Femur (tissue), 1 donor: ENCODE measurements around the gene NLRC5.
"Not testable (repeated sequence)": the region's sequence is repeated elsewhere in the genome, so short reads cannot be mapped to it uniquely, and the experiment has no call there.

ENCODE experiments used
- DNase-seq: peaks from one replicate; pipeline ENCODE4 v3.0.0-alpha.2; 2017

Gene NLRC5

GRCh38 chr16:56982695-56983094, 6.7 kb upstream of the NLRC5 start:
- DNase-seq: no peak

- DNase-seq: no peak
Observed at GRCh38 chr16:56983211-56983751, 6.1 kb upstream of the NLRC5 start.

GRCh38 chr16:56984639-56985038, 4.7 kb upstream of the NLRC5 start:
- DNase-seq: no peak

- peak; percentile 53 for DNase-seq
Observed at GRCh38 chr16:56985288-56985961, 3.9 kb upstream of the NLRC5 start.

DNA sequence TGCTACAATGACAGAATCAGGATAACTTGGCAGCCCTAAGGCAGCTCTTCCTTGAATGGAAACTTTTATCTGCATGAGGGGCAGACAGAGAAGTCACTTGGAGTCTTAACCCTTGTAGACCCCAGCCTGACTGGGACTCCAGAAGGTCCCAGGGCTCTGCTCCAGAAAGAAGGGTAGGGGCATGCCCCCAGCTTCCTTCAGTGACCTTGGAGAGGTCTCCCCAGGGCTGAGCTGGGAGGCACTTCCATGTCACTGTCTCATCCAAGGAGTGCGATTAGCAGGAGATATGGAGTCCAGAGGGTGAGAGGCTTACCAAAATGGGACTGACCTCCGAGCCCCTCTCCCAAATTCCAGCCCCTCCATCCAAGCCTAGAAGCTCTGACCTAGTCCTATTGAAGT, 3.4 kb upstream of the NLRC5 start:
- no peak for DNase-seq

- DNase-seq: no peak
Observed at GRCh38 chr16:56986361-56986760, 3.0 kb upstream of the NLRC5 start.

DNA sequence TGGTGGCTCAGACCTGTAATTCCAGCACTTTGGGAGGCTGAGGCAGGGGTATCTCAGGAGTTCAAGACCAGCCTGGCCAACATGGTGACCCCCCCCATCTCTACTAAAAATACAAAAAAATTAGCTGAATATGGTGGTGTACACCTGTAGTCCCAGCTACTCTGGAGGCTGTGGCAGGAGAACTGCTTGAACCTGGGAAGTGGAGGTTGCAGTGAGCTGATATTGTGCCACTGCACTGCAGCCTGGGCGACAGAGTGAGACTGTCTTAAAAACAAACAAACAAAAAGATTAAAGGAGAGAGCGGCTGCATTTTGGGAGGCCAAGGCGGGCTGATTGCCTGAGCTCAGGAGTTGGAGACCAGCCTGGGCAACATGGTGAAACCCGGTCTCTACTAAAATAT, 2.4 kb upstream of the NLRC5 start:
- DNase-seq: not testable (repeated sequence)

DNA sequence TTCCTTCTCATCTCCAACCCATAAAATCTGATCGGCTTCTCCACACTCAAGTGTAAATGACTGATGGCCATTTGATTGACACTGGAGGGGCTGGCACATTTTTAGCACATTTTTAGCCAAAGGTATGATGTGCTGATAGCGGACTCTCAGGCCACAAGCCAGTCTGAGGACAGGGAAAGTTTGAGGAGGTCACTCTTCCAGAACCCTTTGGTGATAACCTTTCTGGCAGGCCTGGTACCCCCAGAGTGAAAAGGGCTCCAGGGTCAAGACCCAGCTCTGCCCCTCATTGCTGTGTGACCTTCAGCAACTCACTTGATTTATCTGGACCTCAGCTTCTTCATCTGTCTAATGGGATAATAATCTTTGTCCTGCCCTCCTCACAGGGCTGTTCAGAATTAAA, 1.7 kb upstream of the NLRC5 start:
- no peak for DNase-seq

DNA sequence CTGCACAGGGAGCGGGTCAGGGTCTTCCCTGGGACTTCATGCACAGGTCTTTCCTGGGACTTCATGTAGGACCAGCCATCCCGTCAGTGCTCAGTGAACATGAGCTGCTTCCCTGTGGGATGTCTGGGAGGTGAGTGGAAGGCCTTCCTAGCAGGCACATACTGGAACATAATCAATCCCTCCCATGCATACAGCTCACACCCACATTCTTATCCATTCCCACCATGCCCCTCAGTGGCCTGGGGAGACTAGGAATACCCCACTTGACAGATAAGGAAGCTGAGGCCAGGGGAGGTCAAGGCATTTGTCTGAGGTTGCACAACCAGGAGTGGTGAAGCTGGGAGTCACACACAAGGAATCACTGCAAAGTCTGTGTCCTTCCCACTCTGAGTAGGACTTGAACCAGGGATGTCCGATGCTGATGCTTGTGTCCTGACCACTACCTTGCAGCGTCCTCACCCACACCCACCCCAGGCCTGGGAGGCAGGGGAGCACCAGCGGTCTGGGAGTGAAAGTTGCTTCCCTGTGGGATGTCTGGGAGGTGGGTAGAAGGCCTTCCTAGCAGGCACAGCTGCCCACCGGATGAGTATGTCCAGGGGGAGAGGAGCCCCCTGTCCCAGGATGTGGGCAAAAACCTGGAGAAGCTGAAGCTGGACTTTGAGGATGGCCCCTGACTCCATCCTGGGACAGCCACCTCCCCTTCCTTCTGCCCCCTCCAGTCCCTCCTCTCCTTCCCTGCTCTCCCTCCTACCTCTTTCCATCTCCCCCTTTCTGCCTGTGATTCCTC, 1.0 kb upstream of the NLRC5 start:
- no peak for DNase-seq

GRCh38 chr16:56989988-56990387, 631 bp downstream of the NLRC5 start:
- DNase-seq: no peak

- no peak for DNase-seq
Observed at GRCh38 chr16:56990407-56991286, 1.3 kb downstream of the NLRC5 start.

DNA sequence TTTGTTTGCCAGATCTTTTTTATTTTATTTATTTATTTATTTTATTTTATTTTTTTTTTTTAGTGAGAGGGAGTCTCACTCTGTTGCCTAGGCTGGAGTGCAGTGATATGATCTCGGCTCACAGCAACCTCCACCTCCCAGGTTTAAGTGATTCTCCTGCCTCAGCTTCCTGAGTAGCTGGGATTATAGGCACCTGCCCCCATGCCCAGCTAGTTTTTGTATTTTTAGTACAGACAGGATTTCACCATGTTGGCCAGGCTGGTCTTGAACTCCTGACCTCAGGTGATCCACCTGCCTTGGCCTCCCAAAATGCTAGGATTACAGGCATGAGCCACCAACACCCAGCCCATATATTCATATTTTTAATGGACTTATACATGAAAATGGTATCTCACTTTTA, 3.1 kb downstream of the NLRC5 start:
- DNase-seq: not testable (repeated sequence)

DNA sequence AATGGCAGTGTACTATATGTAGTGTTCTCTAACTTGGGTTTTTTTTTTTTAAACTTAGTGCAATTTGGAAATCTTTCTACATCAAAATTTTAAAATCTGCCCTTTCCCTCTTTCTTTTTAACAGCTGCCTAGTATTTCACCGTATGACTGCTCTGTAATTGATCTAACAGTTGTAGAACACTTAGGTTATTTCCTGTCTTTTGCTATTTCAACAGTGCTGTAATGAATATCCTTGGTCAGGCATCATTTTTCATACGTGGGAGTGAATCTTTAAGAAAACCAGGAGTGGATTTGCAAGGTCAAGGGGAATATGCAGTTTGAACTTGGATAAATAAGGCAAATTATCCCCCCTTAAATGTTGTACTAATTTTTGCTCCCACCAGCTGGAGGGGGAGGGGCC, 3.8 kb downstream of the NLRC5 start:
- no peak for DNase-seq

- DNase-seq: no peak
Observed at GRCh38 chr16:56994311-56994710, 5.0 kb downstream of the NLRC5 start.

DNA sequence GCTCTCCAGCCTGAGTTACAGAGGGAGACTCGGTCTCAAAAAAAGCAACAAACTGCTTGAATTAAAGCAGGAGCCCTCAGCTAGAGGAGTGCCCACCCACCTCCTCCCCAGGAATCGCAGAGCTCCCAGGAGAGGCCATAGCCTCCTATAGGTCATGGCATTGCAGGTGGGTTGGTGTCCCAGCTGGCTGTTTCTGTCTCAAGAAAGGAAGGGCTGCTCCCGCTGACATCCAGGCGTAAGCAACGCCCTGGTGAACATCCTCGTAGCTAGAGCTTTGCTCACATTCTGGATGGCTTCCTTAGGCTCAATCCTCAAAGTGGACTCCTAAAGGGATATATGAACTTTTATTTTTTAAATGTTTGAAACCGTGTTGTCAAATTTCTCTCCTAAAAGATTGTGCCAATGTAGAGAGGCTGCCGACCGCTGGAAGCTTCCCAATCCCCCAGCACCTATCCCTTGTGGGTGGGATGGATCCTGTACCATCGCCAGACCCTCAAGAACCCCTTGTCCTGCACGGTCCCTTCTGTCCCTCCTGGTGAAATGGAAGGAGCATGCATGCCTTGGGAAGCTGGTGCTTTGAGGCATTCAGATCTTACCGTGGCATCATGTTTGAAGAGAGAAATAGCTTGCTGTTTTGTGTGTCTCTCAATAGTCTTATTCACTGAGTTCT, 5.9 kb downstream of the NLRC5 start:
- DNase-seq: no peak

- no peak for DNase-seq
Observed at GRCh38 chr16:56997264-56997663, 7.9 kb downstream of the NLRC5 start.

- DNase-seq: no peak
Observed at GRCh38 chr16:56997931-56998330, 8.6 kb downstream of the NLRC5 start.

DNA sequence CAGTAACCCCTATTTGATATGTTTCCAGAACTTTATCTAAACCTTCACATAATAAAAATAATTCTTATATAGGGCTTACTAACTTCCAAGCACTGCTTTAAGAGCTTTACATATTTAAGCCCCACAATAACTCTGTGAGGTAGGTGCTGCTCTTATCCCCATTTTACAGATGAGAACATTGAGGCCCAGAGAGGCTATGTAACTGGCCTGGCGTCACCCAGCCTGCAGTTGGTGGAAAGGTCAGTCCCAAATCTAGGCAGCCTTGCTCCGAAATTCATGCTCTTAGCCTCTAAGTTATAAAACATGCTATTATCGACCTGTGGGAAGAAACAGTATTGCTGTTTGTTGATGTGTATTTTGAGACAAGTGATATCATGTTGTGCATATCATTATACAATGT, 9.0 kb downstream of the NLRC5 start:
- no peak for DNase-seq

DNA sequence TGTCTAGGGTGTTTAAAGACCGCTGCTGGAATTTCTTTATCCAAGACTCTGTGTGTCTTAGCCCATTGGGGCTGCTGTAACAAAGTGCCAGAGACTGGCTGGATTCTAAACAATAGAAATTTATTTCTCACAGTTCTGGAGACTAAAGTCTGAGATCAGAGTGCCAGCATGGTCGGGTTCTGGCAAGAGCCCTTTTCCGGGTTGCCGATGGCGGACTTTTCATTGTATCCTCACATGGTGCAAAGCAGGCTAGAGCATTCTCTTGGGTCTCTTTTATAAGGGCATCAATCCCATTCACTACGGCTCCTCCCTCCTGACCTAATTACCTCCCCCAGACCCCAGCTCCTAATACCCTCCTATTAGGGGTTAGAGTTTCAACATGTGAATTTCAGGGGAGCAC, 9.5 kb downstream of the NLRC5 start:
- no peak for DNase-seq

DNA sequence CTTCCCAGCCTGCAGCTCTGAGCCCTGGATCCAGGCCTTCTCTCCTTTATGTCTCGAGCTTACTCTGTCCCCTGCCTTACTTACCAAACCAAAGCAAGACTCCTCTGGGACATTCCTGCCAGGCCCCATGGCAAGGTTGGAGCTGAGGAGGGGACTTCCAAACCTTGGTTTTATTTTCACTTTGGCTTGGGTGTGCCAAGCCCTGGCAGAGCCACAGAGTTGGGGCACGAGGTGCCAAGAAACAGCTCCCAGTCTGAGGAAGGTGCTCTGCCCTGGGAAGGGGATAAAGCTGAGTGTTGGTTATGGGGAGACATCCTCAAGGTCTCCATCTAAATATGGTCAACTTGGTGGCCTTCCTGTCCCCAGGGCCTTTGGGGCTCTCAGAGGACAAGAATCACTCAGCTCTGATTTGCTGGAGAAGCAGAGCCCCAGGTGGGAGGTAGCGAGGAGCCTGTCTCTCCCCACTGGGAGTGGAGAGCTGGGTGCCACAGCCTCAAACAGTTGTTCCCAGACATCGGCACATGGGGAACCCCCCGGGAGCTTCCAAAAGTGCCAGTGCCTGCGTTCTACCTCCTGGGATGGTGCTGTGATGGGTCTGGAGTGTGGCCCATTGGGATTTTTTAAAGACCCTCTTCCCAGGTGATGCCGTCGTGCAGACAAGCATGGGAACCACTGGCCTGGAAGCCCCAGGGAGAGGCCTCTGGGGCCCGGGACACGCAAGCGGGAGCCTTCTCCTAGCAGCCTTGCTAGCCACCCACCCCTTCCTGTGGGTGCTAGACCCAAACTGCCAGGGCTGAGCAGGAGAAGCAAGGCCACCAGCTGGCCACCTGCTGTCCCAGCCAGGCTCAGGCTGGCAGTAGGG, 10.3 kb downstream of the NLRC5 start:
- no peak for DNase-seq

DNA sequence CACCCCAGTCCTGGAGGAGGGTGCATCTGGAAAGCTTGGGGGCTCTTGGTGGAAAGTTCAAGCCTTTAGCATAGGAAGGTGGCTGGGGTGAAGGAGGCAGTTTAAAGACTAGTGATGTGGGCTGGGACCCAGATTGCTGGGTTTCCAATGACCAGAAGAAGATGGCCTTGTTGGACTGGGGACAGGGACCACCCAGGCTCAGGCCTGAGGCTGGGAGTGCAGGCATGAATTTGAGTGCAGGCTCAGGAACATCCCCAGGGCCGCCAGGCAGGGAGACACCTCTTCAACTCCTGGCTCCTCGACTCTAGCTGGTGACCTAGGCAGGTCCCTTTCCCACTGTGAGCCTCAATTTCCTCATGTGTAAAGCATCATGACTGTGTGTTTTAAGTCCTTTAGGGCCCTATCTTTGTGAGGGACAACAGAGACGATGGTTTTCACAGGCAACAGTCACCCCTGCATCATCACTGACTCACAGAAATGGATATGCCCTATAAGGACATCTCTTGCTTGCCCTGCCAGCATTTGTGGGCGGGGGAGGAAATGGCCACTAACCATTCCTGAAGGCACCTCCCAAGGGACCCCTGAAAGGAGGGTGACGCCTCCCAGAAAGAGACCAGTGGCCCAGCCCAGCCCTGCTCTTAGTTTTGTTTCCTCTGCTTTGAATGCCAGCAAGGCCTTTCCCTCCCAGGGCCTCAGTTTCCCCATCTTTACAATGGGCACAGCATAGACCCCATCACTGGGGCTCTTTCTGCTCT, 11.1 kb downstream of the NLRC5 start:
- DNase-seq: no peak
